GM12878 (cell line): Measurements from ENCODE around the gene CAMTA1. TPM values are rescaled to one million over a fixed set of nuclear protein-coding genes. Genes with fewer than 3 reads are reported as not detected.
A peak's percentile ranks its signal among the peaks of the same experiment; 100 is the strongest.

Experiments
- ATAC-seq: fragments of 200-7000 bp; cut with Tn5 transposase; 3 replicates; pipeline ENCODE4 v1.9.1; 2020; ENCODE audit warnings: mild to moderate bottlenecking, moderate library complexity
- BruUV-seq: library from RNA; stranded (reverse); fragments of 400-500 nt; replicated peaks from 2 replicates; lab custom pipeline; 2021; lab: Mats Ljungman, UMichigan
- CTCF ChIA-PET: fragments of 300-600 bp; sonication (Branson Sonifier 250); formaldehyde crosslinking; extraction: SDS; loops from one replicate; lab custom pipeline; 2021; ENCODE audit warnings: inconsistent platforms; lab: Yijun Ruan, JAX
- POLR2A ChIA-PET: fragments of 350-600 bp; formaldehyde crosslinking; extraction: SDS; loops from one replicate; lab custom pipeline; 2021; ENCODE audit warnings: inconsistent platforms; lab: Charles Lee
- RAD21 ChIA-PET: fragments of 300-600 bp; sonication (Branson Sonifier 250); formaldehyde crosslinking; loops from one replicate; lab custom pipeline; 2023; ENCODE audit warnings: antibody characterized with exemption; ENCODE audit not compliant: unreplicated experiment; lab: Charles Lee
- SMC1A ChIA-PET: fragments of 300-600 bp; sonication (Branson Sonifier 250); formaldehyde crosslinking; loops from one replicate; lab custom pipeline; 2023; ENCODE audit not compliant: unreplicated experiment, uncharacterized antibody; lab: Charles Lee
- DNase-seq: peaks from one replicate; pipeline ENCODE4 v3.0.0-alpha.2; 2011; ENCODE audit warnings: low read depth, low spot score
- FAIRE-seq: peaks from 3 replicates; lab custom pipeline; 2011; peaks lifted over from hg19 to GRCh38; lab: Jason Lieb, UNC
- H2AFZ ChIP-seq: 2 replicates; pipeline ENCODE4 v1.6.0; 2011; ENCODE audit warnings: low read depth, low read length, control low read depth; ENCODE audit not compliant: control insufficient read depth
- H3K27ac ChIP-seq: 2 replicates; pipeline ENCODE4 v1.5.1; 2011; ENCODE audit warnings: control low read depth; ENCODE audit not compliant: control insufficient read depth, insufficient read depth
- H3K27me3 ChIP-seq, 2 experiments: replicated peaks in 1 of 2; 2 replicates each; pipeline versions ENCODE4 v1.6.0 to v1.6.1; 2011; ENCODE audit warnings: low read length in 1 of 2; ENCODE audit not compliant: control insufficient read depth in 2 of 2, insufficient read depth in 2 of 2
- H3K36me3 ChIP-seq, 2 experiments: 2 replicates each; pipeline ENCODE4 v1.5.1; 2011; ENCODE audit warnings: low read length in 1 of 2; ENCODE audit not compliant: control insufficient read depth in 2 of 2, insufficient read depth in 2 of 2
- H3K4me1 ChIP-seq: 2 replicates; pipeline ENCODE4 v1.6.1; 2011; ENCODE audit warnings: mild to moderate bottlenecking, low read length, moderate library complexity, mixed read lengths; ENCODE audit not compliant: control insufficient read depth, insufficient read depth
- H3K4me2 ChIP-seq: 2 replicates; pipeline ENCODE4 v1.6.0; 2011; ENCODE audit warnings: control low read depth; ENCODE audit not compliant: control insufficient read depth, insufficient read depth
- H3K4me3 ChIP-seq: fragments of 200-600 bp; sonication (generic); 2 replicates; pipeline ENCODE4 v1.5.1; 2016
- H3K79me2 ChIP-seq: 2 replicates; pipeline ENCODE4 v1.6.0; 2011; ENCODE audit warnings: low read length; ENCODE audit not compliant: control insufficient read depth, insufficient read depth
- H3K9ac ChIP-seq: 2 replicates; pipeline ENCODE4 v1.8.0; 2011; ENCODE audit warnings: low read length, control low read depth, mixed read lengths; ENCODE audit not compliant: control insufficient read depth, insufficient read depth
- H3K9me3 ChIP-seq: replicated peaks from 3 replicates; pipeline ENCODE4 v1.5.1; 2011; ENCODE audit warnings: mild to moderate bottlenecking, low read length; ENCODE audit not compliant: control insufficient read depth, insufficient read depth
- H4K20me1 ChIP-seq: 2 replicates; pipeline ENCODE4 v1.6.0; 2011; ENCODE audit not compliant: control insufficient read depth, insufficient read depth
- CBX3 ChIP-seq: fragments of 200-600 bp; sonication (generic); IDR thresholded peaks from 2 replicates; pipeline ENCODE4 v1.6.1; 2016; ENCODE audit warnings: low read depth, borderline replicate concordance
- GABPA ChIP-seq: IDR thresholded peaks from 2 replicates; pipeline ENCODE4 v1.6.1; 2014; ENCODE audit warnings: antibody characterized with exemption, low read depth, mild to moderate bottlenecking, inconsistent platforms
- HDAC6 ChIP-seq: fragments of 200-600 bp; sonication (generic); IDR thresholded peaks from one replicate; pipeline ENCODE4 v1.8.0; 2017; ENCODE audit warnings: antibody characterized with exemption; ENCODE audit not compliant: unreplicated experiment
- HDGF ChIP-seq: fragments of 450-650 bp; IDR thresholded peaks from 2 replicates; pipeline ENCODE4 v1.6.1; 2016; ENCODE audit warnings: antibody characterized with exemption
- IKZF1 ChIP-seq: fragments of 450-650 bp; conservative IDR thresholded peaks from 2 replicates; pipeline ENCODE4 v1.6.1; 2017; ENCODE audit warnings: antibody characterized with exemption, mild to moderate bottlenecking
- MTA2 ChIP-seq: fragments of 450-650 bp; IDR thresholded peaks from 2 replicates; pipeline ENCODE4 v1.6.1; 2016; ENCODE audit warnings: low read depth, mild to moderate bottlenecking, moderate library complexity
- MYB ChIP-seq: fragments of 150-350 bp; IDR thresholded peaks from 2 replicates; pipeline ENCODE4 v1.6.1; 2014; ENCODE audit warnings: mild to moderate bottlenecking, low read depth, low read length, borderline replicate concordance
- RB1 ChIP-seq: fragments of 450-650 bp; formaldehyde crosslinking; IDR thresholded peaks from 2 replicates; pipeline ENCODE4 v1.6.1; 2017; ENCODE audit warnings: mild to moderate bottlenecking, borderline replicate concordance
- RUNX3 ChIP-seq: IDR thresholded peaks from 2 replicates; pipeline ENCODE4 v1.6.1; 2012; ENCODE audit warnings: low read length, inconsistent platforms
- SMC3 ChIP-seq: IDR thresholded peaks from 2 replicates; pipeline ENCODE4 v1.6.1; 2011; ENCODE audit warnings: low read length, improper control_type of control experiment, borderline replicate concordance
- SPI1 ChIP-seq: IDR thresholded peaks from 2 replicates; pipeline ENCODE4 v1.6.1; 2011; ENCODE audit warnings: low read depth, mild to moderate bottlenecking, low read length, moderate library complexity, borderline replicate concordance; ENCODE audit not compliant: insufficient read depth
- TBL1XR1 ChIP-seq: IDR thresholded peaks from 2 replicates; pipeline ENCODE4 v1.6.1; 2012; ENCODE audit warnings: low read depth, low read length, improper control_type of control experiment
- TCF12 ChIP-seq: IDR thresholded peaks from 2 replicates; pipeline ENCODE4 v1.6.1; 2011; ENCODE audit warnings: low read depth, mild to moderate bottlenecking, low read length
- YY1 ChIP-seq: IDR thresholded peaks from 2 replicates; pipeline ENCODE4 v1.6.1; 2011; ENCODE audit warnings: low read depth, mild to moderate bottlenecking, low read length
- WGBS: methylation state at CpG from one replicate; pipeline ENCODE4 v1.1.6; 2016; ENCODE audit warnings: low lambda C conversion rate; ENCODE audit not compliant: insufficient replicate concordance, insufficient coverage; ENCODE audit errors: missing lambda C conversion rate; 5-methylcytosine and 5-hydroxymethylcytosine counted together
- in situ Hi-C: fragments of 300-500 bp; cut with MboI; formaldehyde crosslinking; loops from 9 replicates; pipeline ENCODE4 v1.14.3; 2018; ENCODE audit warnings: mixed read lengths
- intact Hi-C: fragments of 100-400 bp; cut with micrococcal nuclease; formaldehyde crosslinking; loops from one replicate; pipeline ENCODE4 v1.14.2; 2022; ENCODE audit not compliant: unreplicated experiment
- polyA plus RNA-seq, 11 experiments: library from polyadenylated mRNA; depleted of rRNA in 4 of 11; unstranded in 6 of 11; stranded (reverse) in 5 of 11; fragments of >200 nt; fragmentation: Nextera tagmentation in 4 of 11; fragmentation: Illumina TruSeq in 1 of 11; extraction: Ambion mirVana in 4 of 11; extraction: Trizol in 1 of 11; gene quantifications; 1 replicate in 1 of 11; 2 replicates in 10 of 11; pipeline versions ENCODE4 v1.2.1 to v1.2.3, GENCODE V29; 2011 to 2016; ENCODE audit warnings: inconsistent platforms in 2 of 11, missing spikeins in 2 of 11, low read depth in 1 of 11
- total RNA-seq, 4 experiments: library from RNA; depleted of rRNA in 3 of 4; stranded (reverse); fragments of >200 nt in 3 of 4; fragmentation: Illumina TruSeq in 1 of 4; extraction: Trizol in 1 of 4; gene quantifications; 2 replicates each; pipeline versions ENCODE4 v1.2.1 to v1.2.3, GENCODE V29; 2013 to 2021
- TF ChIP-seq, protein P1 (sequence below): IDR thresholded peaks from 2 replicates; pipeline ENCODE4 v1.6.1; 2011; ENCODE audit warnings: borderline replicate concordance, low read depth, mild to moderate bottlenecking, moderate library complexity, low read length; ENCODE audit not compliant: insufficient read depth, poor library complexity, severe bottlenecking
- TF ChIP-seq, protein P2 (sequence below): fragments of 450-650 bp; IDR thresholded peaks from 2 replicates; pipeline ENCODE4 v1.6.1; 2018; ENCODE audit warnings: borderline replicate concordance, mild to moderate bottlenecking; ENCODE audit not compliant: partially characterized antibody

Gene CAMTA1
- total and polyA plus RNA-seq, 10 of the 15 experiments (the other 5 are each of a cell fraction or from before 2014, with no cell fraction given), result 37.7 to 148 (median 76.4) TPM

DNA sequence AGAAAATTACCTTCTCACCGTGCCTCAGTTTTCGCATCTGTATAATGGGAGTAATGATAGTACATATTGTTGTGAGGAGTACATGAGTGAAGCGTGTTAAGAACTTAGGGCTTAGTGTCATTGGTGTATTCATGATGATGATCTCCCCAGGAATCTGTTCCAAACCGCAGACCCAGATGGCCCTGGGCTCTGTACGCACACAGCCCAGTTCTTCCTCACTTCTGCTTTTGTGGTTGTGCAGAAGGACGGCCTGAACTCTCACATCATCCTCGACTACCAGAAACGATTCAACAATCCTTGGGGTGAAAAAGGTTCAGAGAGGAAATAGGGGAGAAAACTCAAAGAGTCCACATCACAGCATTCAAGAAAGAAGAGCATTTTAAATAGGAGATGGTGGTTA is 323.0 kb downstream of the CAMTA1 start:
- ChIA-PET SMC1A (no interaction called here), POLR2A (no interaction called here)
- Histone ChIP-seq H3K27me3 (no peaks in the 10 kb centered on the region; a peak in 1 of 4 replicates), H3K9ac (no peak overlapping the region), H3K9me3 (no peaks in the 10 kb centered on the region; the same call in 2 of the 3 replicates), H4K20me1 (no peaks in the 10 kb centered on the region), H3K4me1 (no peaks in the 10 kb centered on the region; the same call in 1 of the 2 replicates), H3K36me3 (no peaks in the 10 kb centered on the region), H3K79me2 (no peaks in the 10 kb centered on the region)
- DNase-seq (no peak), FAIRE-seq (no peak), ATAC-seq (no peak; the same call in 2 of the 3 replicates)
- WGBS, result 32% methylated on average over 8 of the region's 8 CpGs
- in situ Hi-C loops (no loop called here), intact Hi-C loops (no loop called here)
- TF ChIP-seq RB1 (no peak), MYB (no peak), GABPA (no peak), SPI1 (peak; percentile 81), TCF12 (0 out of 2 replicates have a peak, but pooled peaks have one; percentile 30), RUNX3 (peak; percentile 62; the same call in 1 of the 2 replicates)
- TF ChIP-seq, all 136 proteins: peak for 3
- no TSS peak for BruUV-seq
- CTCF ChIA-PET, result no interaction called here
- Histone ChIP-seq H2AFZ (no peak overlapping the region), H3K4me3 (no peak overlapping the region), H3K27ac (no peak overlapping the region), H3K4me2 (no peak overlapping the region)
- RAD21 ChIA-PET, result no interaction called here

DNA sequence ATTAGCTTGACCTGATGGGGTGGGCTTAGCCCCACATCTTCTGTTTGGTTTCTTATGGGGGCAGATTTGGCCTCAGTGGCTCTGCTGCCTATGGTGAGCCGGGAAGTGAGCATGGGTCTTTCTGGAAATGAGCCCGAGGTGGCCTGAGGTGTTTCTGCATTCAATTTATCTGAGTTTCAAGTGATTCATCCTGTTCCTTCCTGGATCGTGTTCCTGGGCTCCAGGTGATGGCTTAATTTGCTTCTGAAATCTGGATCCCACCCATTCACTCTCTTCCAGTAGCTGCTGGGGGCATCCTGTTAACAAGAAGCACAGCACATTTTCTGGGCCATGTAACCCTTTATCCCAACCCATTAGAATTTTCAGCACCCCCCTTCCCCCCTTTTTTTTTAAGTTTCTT is 324.6 kb downstream of the CAMTA1 start:
- intact Hi-C loops, result no loop called here
- no TSS peak for BruUV-seq
- POLR2A ChIA-PET, result no interaction called here
- TF ChIP-seq, protein P1, sequence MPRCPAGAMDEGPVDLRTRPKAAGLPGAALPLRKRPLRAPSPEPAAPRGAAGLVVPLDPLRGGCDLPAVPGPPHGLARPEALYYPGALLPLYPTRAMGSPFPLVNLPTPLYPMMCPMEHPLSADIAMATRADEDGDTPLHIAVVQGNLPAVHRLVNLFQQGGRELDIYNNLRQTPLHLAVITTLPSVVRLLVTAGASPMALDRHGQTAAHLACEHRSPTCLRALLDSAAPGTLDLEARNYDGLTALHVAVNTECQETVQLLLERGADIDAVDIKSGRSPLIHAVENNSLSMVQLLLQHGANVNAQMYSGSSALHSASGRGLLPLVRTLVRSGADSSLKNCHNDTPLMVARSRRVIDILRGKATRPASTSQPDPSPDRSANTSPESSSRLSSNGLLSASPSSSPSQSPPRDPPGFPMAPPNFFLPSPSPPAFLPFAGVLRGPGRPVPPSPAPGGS, result no peak
- TF ChIP-seq HDAC6 (no peak), CBX3 (no peak), YY1 (no peak), IKZF1 (no peak), SMC3 (no peak), MTA2 (no peak), HDGF (no peak), TBL1XR1 (no peak)
- TF ChIP-seq, protein P2, sequence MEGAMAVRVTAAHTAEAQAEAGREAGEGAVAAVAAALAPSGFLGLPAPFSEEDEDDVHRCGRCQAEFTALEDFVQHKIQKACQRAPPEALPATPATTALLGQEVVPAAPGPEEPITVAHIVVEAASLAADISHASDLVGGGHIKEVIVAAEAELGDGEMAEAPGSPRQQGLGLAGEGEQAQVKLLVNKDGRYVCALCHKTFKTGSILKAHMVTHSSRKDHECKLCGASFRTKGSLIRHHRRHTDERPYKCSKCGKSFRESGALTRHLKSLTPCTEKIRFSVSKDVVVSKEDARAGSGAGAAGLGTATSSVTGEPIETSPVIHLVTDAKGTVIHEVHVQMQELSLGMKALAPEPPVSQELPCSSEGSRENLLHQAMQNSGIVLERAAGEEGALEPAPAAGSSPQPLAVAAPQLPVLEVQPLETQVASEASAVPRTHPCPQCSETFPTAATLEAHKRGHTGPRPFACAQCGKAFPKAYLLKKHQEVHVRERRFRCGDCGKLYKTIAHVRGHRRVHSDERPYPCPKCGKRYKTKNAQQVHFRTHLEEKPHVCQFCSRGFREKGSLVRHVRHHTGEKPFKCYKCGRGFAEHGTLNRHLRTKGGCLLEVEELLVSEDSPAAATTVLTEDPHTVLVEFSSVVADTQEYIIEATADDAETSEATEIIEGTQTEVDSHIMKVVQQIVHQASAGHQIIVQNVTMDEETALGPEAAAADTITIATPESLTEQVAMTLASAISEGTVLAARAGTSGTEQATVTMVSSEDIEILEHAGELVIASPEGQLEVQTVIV, result no peak

More for the DNA sequence above, 324.6 kb downstream of the CAMTA1 start:
- no peaks in the 10 kb centered on the region for H3K79me2 ChIP-seq
- H2AFZ ChIP-seq, result no peak overlapping the region
- ChIA-PET CTCF (no interaction called here), RAD21 (no interaction called here), SMC1A (interaction anchor here (0.8 kb wide), 1 partner anchor 13 kb away, joined by 3 read pairs; no protein-coding TSS in a partner anchor)
- H3K4me1 ChIP-seq, result no peaks in the 10 kb centered on the region; the same call in 1 of the 2 replicates
- H3K4me3 ChIP-seq, result no peak overlapping the region
- DNase-seq, result no peak
- H3K27me3 ChIP-seq, result no peaks in the 10 kb centered on the region; a peak in 1 of 4 replicates
- no peaks in the 10 kb centered on the region; the same call in 2 of the 3 replicates for H3K9me3 ChIP-seq
- no peaks in the 10 kb centered on the region for H3K36me3 ChIP-seq
- FAIRE-seq, result no peak
- ATAC-seq, result no peak
- H3K27ac ChIP-seq, result no peak overlapping the region
- H4K20me1 ChIP-seq, result no peaks in the 10 kb centered on the region
- WGBS, result 0% methylated on average over 3 of the region's 3 CpGs
- H3K9ac ChIP-seq, result no peak overlapping the region
- no peak overlapping the region for H3K4me2 ChIP-seq
- in situ Hi-C loops, result no loop called here
